Esophagus (tissue), 2 donors: ENCODE results near the gene MKX. TPM values are rescaled to one million over a fixed set of nuclear protein-coding genes. Genes with fewer than 3 reads are reported as not detected.

Source experiments
- H3K27ac ChIP-seq, 2 donors: one replicate each; pipeline ENCODE4 v1.5.1; 2013; ENCODE audit warnings: low read depth in 2 of 2, mild to moderate bottlenecking in 2 of 2, inconsistent platforms in 1 of 2, low read length in 1 of 2, moderate library complexity in 1 of 2
- H3K27me3 ChIP-seq, 2 donors: one replicate each; pipeline ENCODE4 v1.6.1; 2013; ENCODE audit warnings: low read length in 2 of 2, control low read depth in 1 of 2, mild to moderate bottlenecking in 1 of 2; ENCODE audit not compliant: insufficient read depth in 2 of 2, control insufficient read depth in 1 of 2
- H3K36me3 ChIP-seq, 2 donors: one replicate each; pipeline ENCODE4 v1.6.1; 2013; ENCODE audit warnings: low read length in 1 of 2; ENCODE audit not compliant: control insufficient read depth in 2 of 2, insufficient read depth in 2 of 2
- H3K4me1 ChIP-seq, 2 donors: one replicate each; pipeline ENCODE4 v1.6.1; 2013; ENCODE audit warnings: low read length in 1 of 2; ENCODE audit not compliant: control insufficient read depth in 2 of 2, insufficient read depth in 2 of 2
- H3K4me3 ChIP-seq, 2 donors: one replicate each; pipeline ENCODE4 v1.5.1; 2013; ENCODE audit warnings: low read length in 2 of 2, mild to moderate bottlenecking in 2 of 2, low read depth in 1 of 2, moderate library complexity in 1 of 2
- H3K9me3 ChIP-seq, 2 donors: one replicate each; pipeline ENCODE4 v1.6.1; 2013; ENCODE audit warnings: mild to moderate bottlenecking in 2 of 2, low read depth in 1 of 2, low read length in 1 of 2, moderate library complexity in 1 of 2; ENCODE audit not compliant: control insufficient read depth in 2 of 2, insufficient read depth in 1 of 2
- WGBS, 2 donors: extraction: QIAGEN DNeasy Blood & Tissue Kit; methylation state at CpG; one replicate each; pipeline ENCODE4 v1.1.7; 2013; 5-methylcytosine and 5-hydroxymethylcytosine counted together
- polyA plus RNA-seq, 2 donors: library from polyadenylated mRNA; stranded (reverse); fragments of 200-250 nt; gene quantifications; one replicate each; pipeline ENCODE4 v1.2.3, GENCODE V29; 2013
- donor health status: healthy with polysubstance abuse.
- donor health status: Bipolar disorder and iron deficiency.

The MKX gene
- polyA plus RNA-seq, 2 donors, result 0.39 to 0.99 TPM

GRCh38 chr10:27661514-27662286 is 83.9 kb downstream of the MKX start:
- WGBS, 2 donors, result 81 to 91% methylated on average over 3 of the region's 3 CpGs
- no peaks in the 10 kb centered on the region for H3K27me3 ChIP-seq
- H3K9me3 ChIP-seq, result no peaks in the 10 kb centered on the region
- no peak overlapping the region for H3K27ac ChIP-seq
- H3K4me1 ChIP-seq, result no peaks in the 10 kb centered on the region
- no peak overlapping the region for H3K4me3 ChIP-seq
- no peaks in the 10 kb centered on the region for H3K36me3 ChIP-seq

GRCh38 chr10:27660711-27661110 is 84.9 kb downstream of the MKX start:
- WGBS, 2 donors, result 49 to 79% methylated on average over 4 of the region's 4 CpGs
- Histone ChIP-seq H3K9me3 (no peaks in the 10 kb centered on the region), H3K4me3 (no peak overlapping the region), H3K36me3 (no peaks in the 10 kb centered on the region), H3K27ac (no peak overlapping the region), H3K4me1 (no peaks in the 10 kb centered on the region), H3K27me3 (no peaks in the 10 kb centered on the region)

GRCh38 chr10:27660268-27660667 is 85.4 kb downstream of the MKX start:
- Histone ChIP-seq H3K4me3 (no peak overlapping the region), H3K36me3 (no peaks in the 10 kb centered on the region), H3K27me3 (no peaks in the 10 kb centered on the region), H3K4me1 (no peaks in the 10 kb centered on the region), H3K9me3 (no peaks in the 10 kb centered on the region), H3K27ac (no peak overlapping the region)
- 83 to 87% methylated on average over 11 of the region's 11 CpGs for WGBS, 2 donors

GRCh38 chr10:27659786-27660185 is 85.8 kb downstream of the MKX start:
- no peaks in the 10 kb centered on the region for H3K27me3 ChIP-seq
- H3K36me3 ChIP-seq, result no peaks in the 10 kb centered on the region
- 75 to 84% methylated on average over 6 of the region's 6 CpGs for WGBS, 2 donors
- no peak overlapping the region for H3K4me3 ChIP-seq
- H3K27ac ChIP-seq, result no peak overlapping the region
- no peaks in the 10 kb centered on the region for H3K9me3 ChIP-seq
- no peaks in the 10 kb centered on the region for H3K4me1 ChIP-seq

- Histone ChIP-seq H3K4me1 (no peaks in the 10 kb centered on the region), H3K36me3 (no peaks in the 10 kb centered on the region), H3K9me3 (no peaks in the 10 kb centered on the region), H3K4me3 (no peak overlapping the region), H3K27me3 (no peaks in the 10 kb centered on the region), H3K27ac (no peak overlapping the region)
- 79 to 80% methylated on average over 7 of the region's 7 CpGs for WGBS, 2 donors
These were observed 86.8 kb downstream of the MKX start for GRCh38 chr10:27658788-27659187.

- Histone ChIP-seq H3K4me1 (no peaks in the 10 kb centered on the region), H3K27ac (no peak overlapping the region), H3K36me3 (no peaks in the 10 kb centered on the region), H3K27me3 (no peaks in the 10 kb centered on the region), H3K4me3 (no peak overlapping the region), H3K9me3 (no peaks in the 10 kb centered on the region)
- WGBS, 2 donors, result 64 to 83% methylated on average over 4 of the region's 4 CpGs
These were observed 90.3 kb downstream of the MKX start for GRCh38 chr10:27655296-27655695.

GRCh38 chr10:27654284-27654683 is 91.3 kb downstream of the MKX start:
- WGBS, 2 donors, result 88 to 89% methylated on average over 6 of the region's 6 CpGs

GRCh38 chr10:27646604-27647175 is 98.9 kb downstream of the MKX start:
- Histone ChIP-seq H3K27me3 (no peaks in the 10 kb centered on the region), H3K4me1 (no peaks in the 10 kb centered on the region), H3K4me3 (no peak overlapping the region), H3K27ac (no peak overlapping the region), H3K9me3 (no peaks in the 10 kb centered on the region), H3K36me3 (no peaks in the 10 kb centered on the region)
- 71 to 83% methylated on average over 4 of the region's 4 CpGs for WGBS, 2 donors

More at GRCh38 chr10:27654284-27654683, 91.3 kb downstream of the MKX start:
- Histone ChIP-seq H3K4me1 (no peaks in the 10 kb centered on the region), H3K9me3 (no peaks in the 10 kb centered on the region), H3K27ac (no peak overlapping the region), H3K4me3 (no peak overlapping the region), H3K36me3 (no peaks in the 10 kb centered on the region), H3K27me3 (no peaks in the 10 kb centered on the region)

- no peak overlapping the region for H3K27ac ChIP-seq
- H3K27me3 ChIP-seq, result no peaks in the 10 kb centered on the region
- no peak overlapping the region for H3K4me3 ChIP-seq
- no peaks in the 10 kb centered on the region for H3K4me1 ChIP-seq
- 85 to 88% methylated on average over 4 of the region's 4 CpGs for WGBS, 2 donors
- H3K36me3 ChIP-seq, result no peaks in the 10 kb centered on the region
- H3K9me3 ChIP-seq, result no peaks in the 10 kb centered on the region
These were observed 99.4 kb downstream of the MKX start for GRCh38 chr10:27646194-27646593.
